Measurements from ENCODE around the gene RHO. TPM values are rescaled to one million over a fixed set of nuclear protein-coding genes. Genes with fewer than 3 reads are reported as not detected.

RHO gene
- total and polyA plus RNA-seq, 4 donors, result 0.06 TPM; not detected in 3

GRCh38 chr3:129518038-129518561 is 10.3 kb upstream of the RHO start:
- DNase-seq (ENCODE audit: low read depth in 4 of 6, low spot score in 6 of 6), result peak in 1 of 6 donors; percentile 56
- no peaks in the 10 kb centered on the region for H3K9me3 ChIP-seq (ENCODE audit: control insufficient read depth, insufficient read depth, low read length)
- no peak overlapping the region for H3K27ac ChIP-seq (ENCODE audit: low read depth, low read length)
- peaks cover 45% of the 10 kb centered on the region for H3K4me1 ChIP-seq (ENCODE audit: control insufficient read depth, insufficient read depth, low read length)
- WGBS (ENCODE audit: insufficient coverage), result 72% methylated on average over 7 of the region's 8 CpGs
- peaks cover 76% of the 10 kb centered on the region for H3K36me3 ChIP-seq (ENCODE audit: control insufficient read depth, insufficient read depth, low read length)
- no peak overlapping the region for H3K4me3 ChIP-seq (ENCODE audit: low read depth, low read length)
- no peaks in the 10 kb centered on the region for H3K27me3 ChIP-seq (ENCODE audit: control insufficient read depth, insufficient read depth, low read length)

GRCh38 chr3:129518581-129518980 is 9.9 kb upstream of the RHO start:
- Histone ChIP-seq H3K4me3 (ENCODE audit: low read depth, low read length) (no peak overlapping the region), H3K36me3 (ENCODE audit: control insufficient read depth, insufficient read depth, low read length) (peaks cover 73% of the 10 kb centered on the region), H3K27me3 (ENCODE audit: control insufficient read depth, insufficient read depth, low read length) (no peaks in the 10 kb centered on the region), H3K27ac (ENCODE audit: low read depth, low read length) (no peak overlapping the region), H3K4me1 (ENCODE audit: control insufficient read depth, insufficient read depth, low read length) (peaks cover 49% of the 10 kb centered on the region), H3K9me3 (ENCODE audit: control insufficient read depth, insufficient read depth, low read length) (no peaks in the 10 kb centered on the region)
- no peak for DNase-seq (ENCODE audit: low read depth in 4 of 6, low spot score in 6 of 6)
- WGBS (ENCODE audit: insufficient coverage), result 97% methylated on average over 7 of the region's 8 CpGs

- H3K9me3 ChIP-seq (ENCODE audit: control insufficient read depth, insufficient read depth, low read length), result no peaks in the 10 kb centered on the region
- no peak overlapping the region for H3K4me3 ChIP-seq (ENCODE audit: low read depth, low read length)
- peaks cover 49% of the 10 kb centered on the region for H3K4me1 ChIP-seq (ENCODE audit: control insufficient read depth, insufficient read depth, low read length)
- no peak overlapping the region for H3K27ac ChIP-seq (ENCODE audit: low read depth, low read length)
- WGBS (ENCODE audit: insufficient coverage), result 92% methylated on average over 10 of the region's 10 CpGs
- H3K27me3 ChIP-seq (ENCODE audit: control insufficient read depth, insufficient read depth, low read length), result no peaks in the 10 kb centered on the region
- DNase-seq (ENCODE audit: low read depth in 4 of 6, low spot score in 6 of 6), result no peak
- H3K36me3 ChIP-seq (ENCODE audit: control insufficient read depth, insufficient read depth, low read length), result peaks cover 64% of the 10 kb centered on the region
Measured at GRCh38 chr3:129519449-129519848, 9.0 kb upstream of the RHO start.

GRCh38 chr3:129519896-129520715 is 8.3 kb upstream of the RHO start:
- WGBS (ENCODE audit: insufficient coverage), result 79% methylated on average over 10 of the region's 15 CpGs

GRCh38 chr3:129520960-129521359 is 7.5 kb upstream of the RHO start:
- Histone ChIP-seq H3K27ac (ENCODE audit: low read depth, low read length) (no peak overlapping the region), H3K4me1 (ENCODE audit: control insufficient read depth, insufficient read depth, low read length) (peaks cover 49% of the 10 kb centered on the region), H3K36me3 (ENCODE audit: control insufficient read depth, insufficient read depth, low read length) (peaks cover 49% of the 10 kb centered on the region), H3K27me3 (ENCODE audit: control insufficient read depth, insufficient read depth, low read length) (no peaks in the 10 kb centered on the region), H3K4me3 (ENCODE audit: low read depth, low read length) (no peak overlapping the region), H3K9me3 (ENCODE audit: control insufficient read depth, insufficient read depth, low read length) (no peaks in the 10 kb centered on the region)
- 46% methylated on average over 3 of the region's 4 CpGs for WGBS (ENCODE audit: insufficient coverage)
- DNase-seq (ENCODE audit: low read depth in 4 of 6, low spot score in 6 of 6), result peak in 1 of 6 donors; percentile 39

More at GRCh38 chr3:129519896-129520715, 8.3 kb upstream of the RHO start:
- peaks cover 57% of the 10 kb centered on the region for H3K36me3 ChIP-seq (ENCODE audit: control insufficient read depth, insufficient read depth, low read length)
- H3K27me3 ChIP-seq (ENCODE audit: control insufficient read depth, insufficient read depth, low read length), result no peaks in the 10 kb centered on the region
- H3K4me1 ChIP-seq (ENCODE audit: control insufficient read depth, insufficient read depth, low read length), result peaks cover 49% of the 10 kb centered on the region
- no peak overlapping the region for H3K4me3 ChIP-seq (ENCODE audit: low read depth, low read length)
- no peaks in the 10 kb centered on the region for H3K9me3 ChIP-seq (ENCODE audit: control insufficient read depth, insufficient read depth, low read length)
- H3K27ac ChIP-seq (ENCODE audit: low read depth, low read length), result no peak overlapping the region
- DNase-seq (ENCODE audit: low read depth in 4 of 6, low spot score in 6 of 6), result peak in 2 of 6 donors; percentile 34 to 70

GRCh38 chr3:129521611-129522010 is 6.8 kb upstream of the RHO start:
- H3K36me3 ChIP-seq (ENCODE audit: control insufficient read depth, insufficient read depth, low read length), result peaks cover 42% of the 10 kb centered on the region
- peak in 3 of 6 donors; percentile 29 to 87 (median 83) for DNase-seq (ENCODE audit: low read depth in 4 of 6, low spot score in 6 of 6)
- peaks cover 49% of the 10 kb centered on the region for H3K4me1 ChIP-seq (ENCODE audit: control insufficient read depth, insufficient read depth, low read length)
- no peak overlapping the region for H3K4me3 ChIP-seq (ENCODE audit: low read depth, low read length)
- WGBS (ENCODE audit: insufficient coverage), result 16% methylated on average over 3 of the region's 8 CpGs
- no peaks in the 10 kb centered on the region for H3K9me3 ChIP-seq (ENCODE audit: control insufficient read depth, insufficient read depth, low read length)
- H3K27me3 ChIP-seq (ENCODE audit: control insufficient read depth, insufficient read depth, low read length), result no peaks in the 10 kb centered on the region
- no peak overlapping the region for H3K27ac ChIP-seq (ENCODE audit: low read depth, low read length)

GRCh38 chr3:129522953-129523352 is 5.5 kb upstream of the RHO start:
- no peak overlapping the region for H3K27ac ChIP-seq (ENCODE audit: low read depth, low read length)
- no peak overlapping the region for H3K4me3 ChIP-seq (ENCODE audit: low read depth, low read length)
- no peak for DNase-seq (ENCODE audit: low read depth in 4 of 6, low spot score in 6 of 6)
- H3K27me3 ChIP-seq (ENCODE audit: control insufficient read depth, insufficient read depth, low read length), result no peaks in the 10 kb centered on the region
- H3K9me3 ChIP-seq (ENCODE audit: control insufficient read depth, insufficient read depth, low read length), result no peaks in the 10 kb centered on the region
- peaks cover 47% of the 10 kb centered on the region for H3K4me1 ChIP-seq (ENCODE audit: control insufficient read depth, insufficient read depth, low read length)
- peaks cover 29% of the 10 kb centered on the region for H3K36me3 ChIP-seq (ENCODE audit: control insufficient read depth, insufficient read depth, low read length)
- 95% methylated on average over 5 of the region's 5 CpGs for WGBS (ENCODE audit: insufficient coverage)

GRCh38 chr3:129524081-129524480 is 4.4 kb upstream of the RHO start:
- Histone ChIP-seq H3K4me3 (ENCODE audit: low read depth, low read length) (no peak overlapping the region), H3K27me3 (ENCODE audit: control insufficient read depth, insufficient read depth, low read length) (no peaks in the 10 kb centered on the region), H3K27ac (ENCODE audit: low read depth, low read length) (no peak overlapping the region), H3K4me1 (ENCODE audit: control insufficient read depth, insufficient read depth, low read length) (peaks cover 41% of the 10 kb centered on the region), H3K9me3 (ENCODE audit: control insufficient read depth, insufficient read depth, low read length) (no peaks in the 10 kb centered on the region), H3K36me3 (ENCODE audit: control insufficient read depth, insufficient read depth, low read length) (peaks cover 18% of the 10 kb centered on the region)
- no peak for DNase-seq (ENCODE audit: low read depth in 4 of 6, low spot score in 6 of 6)
- WGBS (ENCODE audit: insufficient coverage), result 95% methylated on average over 2 of the region's 4 CpGs

- H3K4me3 ChIP-seq (ENCODE audit: low read depth, low read length), result no peak overlapping the region
- H3K27ac ChIP-seq (ENCODE audit: low read depth, low read length), result no peak overlapping the region
- WGBS (ENCODE audit: insufficient coverage), result 92% methylated on average over 5 of the region's 8 CpGs
- peaks cover 5% of the 10 kb centered on the region for H3K36me3 ChIP-seq (ENCODE audit: control insufficient read depth, insufficient read depth, low read length)
- peaks cover 41% of the 10 kb centered on the region for H3K4me1 ChIP-seq (ENCODE audit: control insufficient read depth, insufficient read depth, low read length)
- H3K9me3 ChIP-seq (ENCODE audit: control insufficient read depth, insufficient read depth, low read length), result no peaks in the 10 kb centered on the region
- no peak for DNase-seq (ENCODE audit: low read depth in 4 of 6, low spot score in 6 of 6)
- no peaks in the 10 kb centered on the region for H3K27me3 ChIP-seq (ENCODE audit: control insufficient read depth, insufficient read depth, low read length)
Measured at GRCh38 chr3:129525341-129525968, 3.0 kb upstream of the RHO start.
